GM23338 (cell line): ENCODE measurements around the gene ZNF469.
"Not testable (repeated sequence)": the region's sequence is repeated elsewhere in the genome, so short reads cannot be mapped to it uniquely, and the experiment has no call there.

Source experiments
- EZH2 ChIP-seq: fragments of 200-600 bp; sonication (generic); IDR thresholded peaks from one replicate; pipeline ENCODE4 v1.8.0; 2017; ENCODE audit warnings: antibody characterized with exemption, mild to moderate bottlenecking, low read depth; ENCODE audit not compliant: unreplicated experiment
- POLR2AphosphoS5 ChIP-seq: IDR thresholded peaks from 2 replicates; pipeline ENCODE4 v1.6.1; 2016; ENCODE audit warnings: antibody characterized with exemption, low read depth
- TF ChIP-seq, protein P1 (sequence below), 2 experiments: fragments of 200-600 bp in 1 of 2; sonication (generic) in 1 of 2; conservative IDR thresholded peaks; 2 replicates each; pipeline versions ENCODE4 v1.5.1 to v1.6.1; 2016 to 2017; ENCODE audit warnings: antibody characterized with exemption in 2 of 2, low read depth in 2 of 2, mild to moderate bottlenecking in 2 of 2, moderate library complexity in 1 of 2
- TF ChIP-seq, protein P2 (sequence below): IDR thresholded peaks from one replicate; pipeline ENCODE4 v1.6.1; 2018; ENCODE audit warnings: antibody characterized with exemption; ENCODE audit not compliant: unreplicated experiment

DNA sequence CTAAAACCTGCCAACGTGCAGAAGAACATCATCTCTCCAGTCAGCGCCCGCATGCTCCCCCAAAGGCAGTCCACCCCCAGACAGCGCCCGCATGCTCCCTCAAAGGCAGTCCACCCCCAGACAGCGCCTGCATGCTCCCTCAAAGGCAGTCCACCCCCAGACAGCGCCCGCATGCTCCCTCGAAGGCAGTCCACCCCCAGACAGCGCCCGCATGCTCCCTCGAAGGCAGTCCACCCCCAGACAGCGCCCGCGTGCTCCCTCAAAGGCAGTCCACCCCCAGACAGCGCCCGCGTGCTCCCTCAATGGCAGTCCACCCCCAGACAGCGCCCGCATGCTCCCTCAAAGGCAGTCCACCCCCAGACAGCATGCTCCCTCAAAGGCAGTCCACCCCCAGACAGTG is 22.4 kb upstream of the ZNF469 start:
- TF ChIP-seq, protein P1, sequence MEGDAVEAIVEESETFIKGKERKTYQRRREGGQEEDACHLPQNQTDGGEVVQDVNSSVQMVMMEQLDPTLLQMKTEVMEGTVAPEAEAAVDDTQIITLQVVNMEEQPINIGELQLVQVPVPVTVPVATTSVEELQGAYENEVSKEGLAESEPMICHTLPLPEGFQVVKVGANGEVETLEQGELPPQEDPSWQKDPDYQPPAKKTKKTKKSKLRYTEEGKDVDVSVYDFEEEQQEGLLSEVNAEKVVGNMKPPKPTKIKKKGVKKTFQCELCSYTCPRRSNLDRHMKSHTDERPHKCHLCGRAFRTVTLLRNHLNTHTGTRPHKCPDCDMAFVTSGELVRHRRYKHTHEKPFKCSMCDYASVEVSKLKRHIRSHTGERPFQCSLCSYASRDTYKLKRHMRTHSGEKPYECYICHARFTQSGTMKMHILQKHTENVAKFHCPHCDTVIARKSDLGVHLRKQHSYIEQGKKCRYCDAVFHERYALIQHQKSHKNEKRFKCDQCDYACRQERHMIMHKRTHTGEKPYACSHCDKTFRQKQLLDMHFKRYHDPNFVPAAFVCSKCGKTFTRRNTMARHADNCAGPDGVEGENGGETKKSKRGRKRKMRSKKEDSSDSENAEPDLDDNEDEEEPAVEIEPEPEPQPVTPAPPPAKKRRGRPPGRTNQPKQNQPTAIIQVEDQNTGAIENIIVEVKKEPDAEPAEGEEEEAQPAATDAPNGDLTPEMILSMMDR (conservative IDR thresholded peaks at IDR 0.05; ENCODE audit: low read depth in 2 of 2): not testable (repeated sequence)
- not testable (repeated sequence) for TF ChIP-seq EZH2, POLR2AphosphoS5
- TF ChIP-seq, protein P2, sequence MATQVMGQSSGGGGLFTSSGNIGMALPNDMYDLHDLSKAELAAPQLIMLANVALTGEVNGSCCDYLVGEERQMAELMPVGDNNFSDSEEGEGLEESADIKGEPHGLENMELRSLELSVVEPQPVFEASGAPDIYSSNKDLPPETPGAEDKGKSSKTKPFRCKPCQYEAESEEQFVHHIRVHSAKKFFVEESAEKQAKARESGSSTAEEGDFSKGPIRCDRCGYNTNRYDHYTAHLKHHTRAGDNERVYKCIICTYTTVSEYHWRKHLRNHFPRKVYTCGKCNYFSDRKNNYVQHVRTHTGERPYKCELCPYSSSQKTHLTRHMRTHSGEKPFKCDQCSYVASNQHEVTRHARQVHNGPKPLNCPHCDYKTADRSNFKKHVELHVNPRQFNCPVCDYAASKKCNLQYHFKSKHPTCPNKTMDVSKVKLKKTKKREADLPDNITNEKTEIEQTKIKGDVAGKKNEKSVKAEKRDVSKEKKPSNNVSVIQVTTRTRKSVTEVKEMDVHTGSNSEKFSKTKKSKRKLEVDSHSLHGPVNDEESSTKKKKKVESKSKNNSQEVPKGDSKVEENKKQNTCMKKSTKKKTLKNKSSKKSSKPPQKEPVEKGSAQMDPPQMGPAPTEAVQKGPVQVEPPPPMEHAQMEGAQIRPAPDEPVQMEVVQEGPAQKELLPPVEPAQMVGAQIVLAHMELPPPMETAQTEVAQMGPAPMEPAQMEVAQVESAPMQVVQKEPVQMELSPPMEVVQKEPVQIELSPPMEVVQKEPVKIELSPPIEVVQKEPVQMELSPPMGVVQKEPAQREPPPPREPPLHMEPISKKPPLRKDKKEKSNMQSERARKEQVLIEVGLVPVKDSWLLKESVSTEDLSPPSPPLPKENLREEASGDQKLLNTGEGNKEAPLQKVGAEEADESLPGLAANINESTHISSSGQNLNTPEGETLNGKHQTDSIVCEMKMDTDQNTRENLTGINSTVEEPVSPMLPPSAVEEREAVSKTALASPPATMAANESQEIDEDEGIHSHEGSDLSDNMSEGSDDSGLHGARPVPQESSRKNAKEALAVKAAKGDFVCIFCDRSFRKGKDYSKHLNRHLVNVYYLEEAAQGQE: not testable (repeated sequence)
